ENCODE measurements around the gene LDLRAD3.

Gene LDLRAD3

GRCh38 chr11:35981581-35981980 is 37.7 kb downstream of the LDLRAD3 start:
- Histone ChIP-seq H3K36me3 (no peaks in the 10 kb centered on the region; the same call in 1 of the 2 replicates), H3K27ac (no peak overlapping the region), H3K4me3 (ENCODE audit: low read depth, low read length) (no peak overlapping the region), H3K27me3 (ENCODE audit: insufficient read depth, low read depth, severe bottlenecking) (no peaks in the 10 kb centered on the region), H3K9me3 (ENCODE audit: severe bottlenecking) (no peaks in the 10 kb centered on the region)
- no peak for TF ChIP-seq CTCF (IDR thresholded peaks at IDR 0.05; ENCODE audit: low read depth, low read length)
- no peak for DNase-seq

- Histone ChIP-seq H3K4me3 (ENCODE audit: low read depth, low read length) (no peak overlapping the region), H3K36me3 (no peaks in the 10 kb centered on the region; the same call in 1 of the 2 replicates), H3K27ac (no peak overlapping the region), H3K27me3 (ENCODE audit: insufficient read depth, low read depth, severe bottlenecking) (no peaks in the 10 kb centered on the region), H3K9me3 (ENCODE audit: severe bottlenecking) (no peaks in the 10 kb centered on the region)
- no peak for TF ChIP-seq CTCF (IDR thresholded peaks at IDR 0.05; ENCODE audit: low read depth, low read length)
- no peak for DNase-seq
Measured at GRCh38 chr11:35982061-35982460, 38.2 kb downstream of the LDLRAD3 start.

- H3K27ac ChIP-seq = peak overlapping the region; percentile 69
- no peak overlapping the region for H3K4me3 ChIP-seq (ENCODE audit: low read depth, low read length)
- no peak for TF ChIP-seq CTCF (IDR thresholded peaks at IDR 0.05; ENCODE audit: low read depth, low read length)
- H3K36me3 ChIP-seq = no peaks in the 10 kb centered on the region; the same call in 1 of the 2 replicates
- H3K27me3 ChIP-seq (ENCODE audit: insufficient read depth, low read depth, severe bottlenecking) = no peaks in the 10 kb centered on the region
- DNase-seq = no peak
- H3K9me3 ChIP-seq (ENCODE audit: severe bottlenecking) = no peaks in the 10 kb centered on the region
Measured at GRCh38 chr11:35983981-35984380, 40.1 kb downstream of the LDLRAD3 start.

- no peak for TF ChIP-seq CTCF (IDR thresholded peaks at IDR 0.05; ENCODE audit: low read depth, low read length)
- H3K27me3 ChIP-seq (ENCODE audit: insufficient read depth, low read depth, severe bottlenecking) = no peaks in the 10 kb centered on the region
- no peak overlapping the region for H3K27ac ChIP-seq
- H3K4me3 ChIP-seq (ENCODE audit: low read depth, low read length) = no peak overlapping the region
- no peaks in the 10 kb centered on the region for H3K9me3 ChIP-seq (ENCODE audit: severe bottlenecking)
- no peak for DNase-seq
- H3K36me3 ChIP-seq = no peaks in the 10 kb centered on the region; the same call in 1 of the 2 replicates
Measured at GRCh38 chr11:35986947-35987346, 43.1 kb downstream of the LDLRAD3 start.

GRCh38 chr11:35990170-35990569 is 46.3 kb downstream of the LDLRAD3 start:
- DNase-seq = no peak
- no peak for TF ChIP-seq CTCF (IDR thresholded peaks at IDR 0.05; ENCODE audit: low read depth, low read length)

GRCh38 chr11:35990816-35991215 is 47.0 kb downstream of the LDLRAD3 start:
- Histone ChIP-seq H3K36me3 (no peaks in the 10 kb centered on the region; the same call in 1 of the 2 replicates), H3K4me3 (ENCODE audit: low read depth, low read length) (no peak overlapping the region), H3K27me3 (ENCODE audit: insufficient read depth, low read depth, severe bottlenecking) (no peaks in the 10 kb centered on the region), H3K9me3 (ENCODE audit: severe bottlenecking) (peaks cover 2% of the 10 kb centered on the region), H3K27ac (no peak overlapping the region)
- no peak for DNase-seq
- no peak for TF ChIP-seq CTCF (IDR thresholded peaks at IDR 0.05; ENCODE audit: low read depth, low read length)

More at GRCh38 chr11:35990170-35990569, 46.3 kb downstream of the LDLRAD3 start:
- H3K4me3 ChIP-seq (ENCODE audit: low read depth, low read length) = no peak overlapping the region
- no peaks in the 10 kb centered on the region for H3K27me3 ChIP-seq (ENCODE audit: insufficient read depth, low read depth, severe bottlenecking)
- H3K9me3 ChIP-seq (ENCODE audit: severe bottlenecking) = peaks cover 2% of the 10 kb centered on the region
- no peaks in the 10 kb centered on the region; the same call in 1 of the 2 replicates for H3K36me3 ChIP-seq
- no peak overlapping the region for H3K27ac ChIP-seq

Measured in WERI-Rb-1 (cell line).